Endothelial cell of umbilical vein (primary cell): ENCODE measurements around the gene TMEM131.

Experiments used
- CTCF ChIP-seq, 2 donors: IDR thresholded peaks; 1 replicate in 1 of 2; 2 replicates in 1 of 2; pipeline ENCODE4 v1.5.1; 2011; ENCODE audit warnings: low read length in 2 of 2, mild to moderate bottlenecking in 2 of 2, moderate library complexity in 2 of 2, control low read depth in 1 of 2, inconsistent platforms in 1 of 2, low read depth in 1 of 2; ENCODE audit not compliant: insufficient read depth in 1 of 2; ENCODE audit errors: extremely low read depth in 1 of 2
- EZH2 ChIP-seq: IDR thresholded peaks from 2 replicates; pipeline ENCODE4 v1.6.1; 2012; ENCODE audit warnings: borderline replicate concordance, low read depth, mild to moderate bottlenecking, moderate library complexity, low read length, inconsistent platforms; ENCODE audit not compliant: severe bottlenecking
- FOS ChIP-seq: IDR thresholded peaks from 2 replicates; pipeline ENCODE4 v1.6.1; 2011; ENCODE audit warnings: mild to moderate bottlenecking, low read length, moderate library complexity, borderline replicate concordance; ENCODE audit not compliant: insufficient read depth
- GATA2 ChIP-seq: IDR thresholded peaks from 2 replicates; pipeline ENCODE4 v1.7.0; 2011; ENCODE audit warnings: low read depth, mild to moderate bottlenecking, moderate library complexity, mixed read lengths, low read length; ENCODE audit not compliant: insufficient read length, insufficient read depth
- JUN ChIP-seq: IDR thresholded peaks from 2 replicates; pipeline ENCODE4 v1.6.1; 2011; ENCODE audit warnings: borderline replicate concordance, low read depth; ENCODE audit not compliant: insufficient read length, insufficient read depth
- MAX ChIP-seq: IDR thresholded peaks from 2 replicates; pipeline ENCODE4 v1.6.1; 2011; ENCODE audit not compliant: insufficient read depth, insufficient read length
- MYC ChIP-seq: IDR thresholded peaks from one replicate; pipeline ENCODE4 v1.6.1; 2011; ENCODE audit warnings: mild to moderate bottlenecking, low read depth, low read length
- POLR2A ChIP-seq: IDR thresholded peaks from 2 replicates; pipeline ENCODE4 v1.6.1; 2012; ENCODE audit warnings: low read depth, mild to moderate bottlenecking, control low read depth, low read length
- POLR2AphosphoS5 ChIP-seq: IDR thresholded peaks from 2 replicates; pipeline ENCODE4 v1.6.1; 2012; ENCODE audit warnings: low read depth, mild to moderate bottlenecking, control low read depth, low read length, moderate library complexity; ENCODE audit not compliant: insufficient read depth

- TF ChIP-seq POLR2AphosphoS5: no peak
- no peak for TF ChIP-seq CTCF (IDR thresholded peaks at IDR 0.05; ENCODE audit: extremely low read depth in 1 of 2, insufficient read depth in 1 of 2, low read depth in 1 of 2, low read length in 2 of 2)
- TF ChIP-seq JUN: no peak
- no peak for TF ChIP-seq POLR2A
- TF ChIP-seq MAX: no peak
- TF ChIP-seq FOS: no peak
- no peak for TF ChIP-seq MYC
- no peak for TF ChIP-seq EZH2
- TF ChIP-seq GATA2: no peak
Measured at GRCh38 chr2:98004613-98005012, 8.9 kb upstream of the TMEM131 start.
